HepG2 (cell line): ENCODE measurements around the gene PRSS36. TPM values are rescaled to one million over a fixed set of nuclear protein-coding genes. Genes with fewer than 3 reads are reported as not detected.

ENCODE experiments used
- CSRNP1 ChIP-seq: sonication (generic); formaldehyde crosslinking; IDR thresholded peaks from 2 replicates; pipeline ENCODE4 v1.8.1; 2023; ENCODE audit warnings: mild to moderate bottlenecking, missing genetic modification reagents
- EHMT2 ChIP-seq: fragments of 200-600 bp; sonication (generic); IDR thresholded peaks from 2 replicates; pipeline ENCODE4 v1.7.0; 2017; ENCODE audit warnings: antibody characterized with exemption, low read depth, low read length, borderline replicate concordance
- GMEB2 ChIP-seq: IDR thresholded peaks from 2 replicates; pipeline ENCODE4 v1.6.1; 2016; ENCODE audit warnings: missing biosample characterization, missing genetic modification reagents, low read depth
- GPN1 ChIP-seq: sonication (generic); formaldehyde crosslinking; IDR thresholded peaks from 2 replicates; pipeline ENCODE4 v1.5.1; 2020; ENCODE audit warnings: missing genetic modification reagents, borderline replicate concordance
- KDM1A ChIP-seq: IDR thresholded peaks from 2 replicates; pipeline ENCODE4 v1.6.1; 2016; ENCODE audit warnings: missing compliant biosample characterization
- MBNL3 ChIP-seq: fragments of 250-450 bp; sonication (Bioruptor Pico); conservative IDR thresholded peaks from 2 replicates; pipeline ENCODE4 v1.8.0; 2022; ENCODE audit warnings: mild to moderate bottlenecking, inconsistent platforms
- POGK ChIP-seq: sonication (generic); formaldehyde crosslinking; conservative IDR thresholded peaks from 2 replicates; pipeline ENCODE4 v1.8.0; 2022; ENCODE audit warnings: mild to moderate bottlenecking, moderate library complexity, missing genetic modification reagents
- SOX13 ChIP-seq, 3 experiments: fragments of 450-650 bp in 1 of 3; sonication (generic) in 1 of 3; formaldehyde crosslinking in 1 of 3; IDR thresholded peaks in 2 of 3; conservative IDR thresholded peaks in 1 of 3; 2 replicates each; pipeline versions ENCODE4 v1.5.0 to v1.6.1; 2016 to 2020; ENCODE audit warnings: antibody characterized with exemption in 1 of 3, mild to moderate bottlenecking in 1 of 3, missing compliant biosample characterization in 1 of 3, missing genetic modification reagents in 1 of 3, moderate library complexity in 1 of 3
- SPEN ChIP-seq: sonication (generic); formaldehyde crosslinking; IDR thresholded peaks from 2 replicates; pipeline ENCODE4 v1.5.1; 2020; ENCODE audit warnings: low read depth, mild to moderate bottlenecking, missing genetic modification reagents
- SUZ12 ChIP-seq: fragments of 150-350 bp; IDR thresholded peaks from 2 replicates; pipeline ENCODE4 v1.6.1; 2014; ENCODE audit warnings: low read depth, low read length
- ZFYVE20 ChIP-seq: sonication (generic); formaldehyde crosslinking; IDR thresholded peaks from 2 replicates; pipeline ENCODE4 v1.8.0; 2023; ENCODE audit warnings: low read depth, mild to moderate bottlenecking, moderate library complexity, missing genetic modification reagents, borderline replicate concordance
- ZNF577 ChIP-seq: sonication (generic); formaldehyde crosslinking; IDR thresholded peaks from 2 replicates; pipeline ENCODE4 v1.4.0; 2020; ENCODE audit warnings: mild to moderate bottlenecking, low read depth, missing genetic modification reagents, borderline replicate concordance
- polyA plus RNA-seq, 8 experiments: library from polyadenylated mRNA; depleted of rRNA in 3 of 8; stranded (reverse) in 7 of 8; unstranded in 1 of 8; fragments of >200 nt; fragmentation: Illumina TruSeq in 4 of 8; extraction: Trizol in 4 of 8; gene quantifications; 2 replicates each; pipeline versions ENCODE4 v1.2.1 to v1.2.3, GENCODE V29; 2011 to 2016; ENCODE audit warnings: low read depth in 4 of 8, missing spikeins in 1 of 8, mixed read lengths in 1 of 8; ENCODE audit not compliant: insufficient read depth in 1 of 8
- total RNA-seq, 5 experiments: library from RNA; depleted of rRNA; stranded (reverse); fragments of >200 nt; fragmentation: Illumina TruSeq; extraction: Trizol; gene quantifications; 2 replicates each; pipeline ENCODE4 v1.2.3, GENCODE V29; 2016; ENCODE audit warnings: low read depth in 1 of 5
- TF ChIP-seq, protein P1 (sequence below): sonication (generic); formaldehyde crosslinking; IDR thresholded peaks from 2 replicates; pipeline ENCODE4 v1.4.0; 2020; ENCODE audit warnings: missing genetic modification reagents, mild to moderate bottlenecking, borderline replicate concordance
- TF ChIP-seq, protein P2 (sequence below): sonication (generic); formaldehyde crosslinking; IDR thresholded peaks from 2 replicates; pipeline ENCODE4 v1.9.0; 2021; ENCODE audit warnings: missing genetic modification reagents, borderline replicate concordance

The PRSS36 gene
- total and polyA plus RNA-seq, 2 of the 13 experiments (the other 11 are each of a cell fraction or from before 2014, with no cell fraction given): 1.5 to 2.1 TPM

DNA sequence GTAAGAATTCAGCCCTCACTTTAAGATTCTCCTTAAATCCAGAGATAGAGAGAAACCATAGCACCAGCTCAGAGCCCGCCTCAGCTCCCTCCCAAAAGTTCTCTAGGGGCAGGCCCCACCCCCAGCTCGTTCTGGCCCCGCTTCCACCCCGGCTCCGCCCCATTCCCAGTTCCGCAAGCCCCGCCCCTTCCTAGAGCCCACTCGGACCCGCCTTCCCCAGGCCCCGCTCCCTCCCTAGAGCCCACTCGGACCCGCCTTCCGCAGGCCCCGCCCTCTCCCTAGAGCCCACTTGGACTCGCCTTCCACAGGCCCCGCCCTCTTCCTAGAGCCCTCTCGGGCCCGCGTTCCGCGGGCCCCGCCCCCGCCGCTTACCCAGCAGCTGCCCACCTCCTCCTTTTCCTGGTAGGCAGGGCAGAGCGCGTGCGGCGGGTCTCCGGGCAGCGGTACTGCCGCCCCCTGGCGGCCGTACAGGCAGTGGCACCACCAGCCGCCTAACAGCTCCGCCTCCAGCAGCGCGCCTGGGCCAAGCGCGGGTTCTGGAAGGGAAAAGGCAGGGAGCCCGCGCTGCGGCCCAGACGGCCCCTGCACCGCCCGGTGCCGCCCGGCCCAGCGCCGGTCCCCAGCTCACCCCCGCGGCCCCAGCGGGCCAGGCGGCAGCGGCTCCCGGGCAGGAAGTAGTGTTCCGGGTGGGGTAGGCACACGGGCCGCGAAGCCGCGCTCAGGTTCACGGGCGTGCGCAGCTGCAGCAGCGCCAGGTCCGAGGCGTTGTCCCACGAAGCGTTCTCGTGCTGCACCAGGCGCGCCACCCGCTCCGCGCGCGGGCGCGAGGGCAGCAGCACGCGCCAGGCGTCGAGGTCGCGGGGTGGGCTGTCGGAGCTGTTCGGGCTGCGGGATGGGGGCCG lies 7.5 kb downstream of the PRSS36 start (continued):
- 0 out of 2 replicates have a peak, but pooled peaks have one; percentile 50 for TF ChIP-seq POGK (CRISPR knock-in tag)
- TF ChIP-seq, protein P1, sequence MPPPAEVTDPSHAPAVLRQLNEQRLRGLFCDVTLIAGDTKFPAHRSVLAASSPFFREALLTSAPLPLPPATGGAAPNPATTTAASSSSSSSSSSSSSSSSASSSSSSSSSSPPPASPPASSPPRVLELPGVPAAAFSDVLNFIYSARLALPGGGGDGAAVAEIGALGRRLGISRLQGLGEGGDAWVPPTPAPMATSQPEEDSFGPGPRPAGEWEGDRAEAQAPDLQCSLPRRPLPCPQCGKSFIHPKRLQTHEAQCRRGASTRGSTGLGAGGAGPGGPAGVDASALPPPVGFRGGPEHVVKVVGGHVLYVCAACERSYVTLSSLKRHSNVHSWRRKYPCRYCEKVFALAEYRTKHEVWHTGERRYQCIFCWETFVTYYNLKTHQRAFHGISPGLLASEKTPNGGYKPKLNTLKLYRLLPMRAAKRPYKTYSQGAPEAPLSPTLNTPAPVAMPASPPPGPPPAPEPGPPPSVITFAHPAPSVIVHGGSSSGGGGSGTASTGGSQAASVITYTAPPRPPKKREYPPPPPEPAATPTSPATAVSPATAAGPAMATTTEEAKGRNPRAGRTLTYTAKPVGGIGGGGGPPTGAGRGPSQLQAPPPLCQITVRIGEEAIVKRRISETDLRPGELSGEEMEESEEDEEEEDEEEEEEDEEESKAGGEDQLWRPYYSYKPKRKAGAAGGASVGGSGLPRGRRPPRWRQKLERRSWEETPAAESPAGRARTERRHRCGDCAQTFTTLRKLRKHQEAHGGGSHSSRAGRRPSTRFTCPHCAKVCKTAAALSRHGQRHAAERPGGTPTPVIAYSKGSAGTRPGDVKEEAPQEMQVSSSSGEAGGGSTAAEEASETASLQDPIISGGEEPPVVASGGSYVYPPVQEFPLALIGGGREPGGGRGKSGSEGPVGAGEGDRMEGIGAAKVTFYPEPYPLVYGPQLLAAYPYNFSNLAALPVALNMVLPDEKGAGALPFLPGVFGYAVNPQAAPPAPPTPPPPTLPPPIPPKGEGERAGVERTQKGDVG: no peak
- TF ChIP-seq KDM1A: no peak
- peak; percentile 72 for TF ChIP-seq SPEN
- TF ChIP-seq, protein P2, sequence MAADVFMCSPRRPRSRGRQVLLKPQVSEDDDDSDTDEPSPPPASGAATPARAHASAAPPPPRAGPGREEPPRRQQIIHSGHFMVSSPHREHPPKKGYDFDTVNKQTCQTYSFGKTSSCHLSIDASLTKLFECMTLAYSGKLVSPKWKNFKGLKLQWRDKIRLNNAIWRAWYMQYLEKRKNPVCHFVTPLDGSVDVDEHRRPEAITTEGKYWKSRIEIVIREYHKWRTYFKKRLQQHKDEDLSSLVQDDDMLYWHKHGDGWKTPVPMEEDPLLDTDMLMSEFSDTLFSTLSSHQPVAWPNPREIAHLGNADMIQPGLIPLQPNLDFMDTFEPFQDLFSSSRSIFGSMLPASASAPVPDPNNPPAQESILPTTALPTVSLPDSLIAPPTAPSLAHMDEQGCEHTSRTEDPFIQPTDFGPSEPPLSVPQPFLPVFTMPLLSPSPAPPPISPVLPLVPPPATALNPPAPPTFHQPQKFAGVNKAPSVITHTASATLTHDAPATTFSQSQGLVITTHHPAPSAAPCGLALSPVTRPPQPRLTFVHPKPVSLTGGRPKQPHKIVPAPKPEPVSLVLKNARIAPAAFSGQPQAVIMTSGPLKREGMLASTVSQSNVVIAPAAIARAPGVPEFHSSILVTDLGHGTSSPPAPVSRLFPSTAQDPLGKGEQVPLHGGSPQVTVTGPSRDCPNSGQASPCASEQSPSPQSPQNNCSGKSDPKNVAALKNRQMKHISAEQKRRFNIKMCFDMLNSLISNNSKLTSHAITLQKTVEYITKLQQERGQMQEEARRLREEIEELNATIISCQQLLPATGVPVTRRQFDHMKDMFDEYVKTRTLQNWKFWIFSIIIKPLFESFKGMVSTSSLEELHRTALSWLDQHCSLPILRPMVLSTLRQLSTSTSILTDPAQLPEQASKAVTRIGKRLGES (CRISPR knock-in tag): no peak
- peak; percentile 52; the same call in 1 of the 2 replicates for TF ChIP-seq CSRNP1
- TF ChIP-seq MBNL3 (CRISPR knock-in tag): no peak
- TF ChIP-seq ZFYVE20 (CRISPR knock-in tag): no peak
- TF ChIP-seq SOX13 (IDR thresholded peaks at IDR 0.05): no peak
- TF ChIP-seq SOX13 (CRISPR knock-in tag; conservative IDR thresholded peaks at IDR 0.05 in 1 of 2, IDR thresholded peaks at IDR 0.05 in 1 of 2): no peak
- no peak for TF ChIP-seq SUZ12
- TF ChIP-seq GMEB2 (CRISPR knock-in tag): 0 out of 2 replicates have a peak, but pooled peaks have one; percentile 40
- no peak for TF ChIP-seq EHMT2
- TF ChIP-seq ZNF577 (CRISPR knock-in tag): no peak
- TF ChIP-seq GPN1 (CRISPR knock-in tag): no peak
